PC-9 (cell line): ENCODE data around the gene SLC25A24. TPM values are rescaled to one million over a fixed set of nuclear protein-coding genes. Genes with fewer than 3 reads are reported as not detected.

Experiments
- BruUV-seq: library from RNA; stranded (reverse); fragments of 400-500 nt; replicated peaks from 2 replicates; lab custom pipeline; 2021; lab: Mats Ljungman, UMichigan
- CTCF ChIA-PET: fragments of 300-600 bp; sonication (Branson Sonifier 250); formaldehyde crosslinking; loops from one replicate; lab custom pipeline; 2022; ENCODE audit warnings: antibody characterized with exemption; lab: Charles Lee
- POLR2A ChIA-PET: fragments of 300-600 bp; sonication (Branson Sonifier 250); formaldehyde crosslinking; loops from one replicate; lab custom pipeline; 2022; ENCODE audit warnings: antibody characterized with exemption; ENCODE audit not compliant: unreplicated experiment; lab: Charles Lee
- DNase-seq, 2 experiments: peaks; one replicate each; pipeline versions ENCODE4 v3.0.0 to v3.0.0-alpha.2; 2015 to 2022; ENCODE audit warnings: mixed read lengths in 1 of 2
- H2AFZ ChIP-seq: fragments of 200-600 bp; sonication (generic); 2 replicates; pipeline ENCODE4 v1.8.1; 2017; ENCODE audit warnings: antibody characterized with exemption
- H3F3A ChIP-seq: fragments of 200-600 bp; sonication (generic); 2 replicates; pipeline ENCODE4 v1.8.1; 2017; ENCODE audit warnings: antibody characterized with exemption, mild to moderate bottlenecking, low read depth; ENCODE audit not compliant: insufficient read depth
- H3K27ac ChIP-seq: fragments of 200-600 bp; sonication (generic); 2 replicates; pipeline ENCODE4 v1.6.1; 2016; ENCODE audit warnings: mixed run types
- H3K27me3 ChIP-seq: fragments of 200-600 bp; sonication (generic); 2 replicates; pipeline ENCODE4 v1.6.1; 2016; ENCODE audit warnings: low read depth, mixed run types; ENCODE audit not compliant: insufficient read depth
- H3K36me3 ChIP-seq: fragments of 200-600 bp; sonication (generic); 2 replicates; pipeline ENCODE4 v1.6.1; 2016; ENCODE audit warnings: low read depth, mixed run types
- H3K4me1 ChIP-seq: fragments of 200-600 bp; sonication (generic); replicated peaks from 2 replicates; pipeline ENCODE4 v1.6.1; 2016; ENCODE audit warnings: mixed run types; ENCODE audit not compliant: insufficient read depth
- H3K4me2 ChIP-seq: fragments of 200-600 bp; sonication (generic); 2 replicates; pipeline ENCODE4 v1.6.1; 2017; ENCODE audit warnings: mixed run types
- H3K4me3 ChIP-seq: fragments of 200-600 bp; sonication (generic); 2 replicates; pipeline ENCODE4 v1.6.1; 2016; ENCODE audit warnings: mixed run types
- H3K79me2 ChIP-seq: fragments of 200-600 bp; sonication (generic); 2 replicates; pipeline ENCODE4 v1.6.1; 2017; ENCODE audit warnings: low read depth, mixed run types
- H3K9me2 ChIP-seq: fragments of 200-600 bp; sonication (generic); 2 replicates; pipeline ENCODE4 v1.8.1; 2017; ENCODE audit warnings: mild to moderate bottlenecking; ENCODE audit not compliant: insufficient read depth
- H3K9me3 ChIP-seq: fragments of 200-600 bp; sonication (generic); 2 replicates; pipeline ENCODE4 v1.8.1; 2016; ENCODE audit warnings: low read depth; ENCODE audit not compliant: insufficient read depth
- H4K20me1 ChIP-seq: fragments of 200-600 bp; sonication (generic); 2 replicates; pipeline ENCODE4 v1.8.1; 2017; ENCODE audit not compliant: insufficient read depth
- EZH2 ChIP-seq: fragments of 200-600 bp; sonication (generic); IDR thresholded peaks from 2 replicates; pipeline ENCODE4 v1.8.0; 2017; ENCODE audit warnings: antibody characterized with exemption, low read depth
- intact Hi-C: fragments of 100-400 bp; cut with micrococcal nuclease; formaldehyde crosslinking; loops from one replicate; pipeline ENCODE4 v1.10.0; 2022; ENCODE audit not compliant: unreplicated experiment
- total RNA-seq: library from RNA; stranded (reverse); gene quantifications from 2 replicates; pipeline ENCODE4 v1.2.3, GENCODE V29; 2021
- TF ChIP-seq, protein P1 (sequence below): fragments of 200-600 bp; sonication (generic); conservative IDR thresholded peaks from 2 replicates; pipeline ENCODE4 v1.6.1; 2017; ENCODE audit warnings: mixed run types, antibody characterized with exemption, mild to moderate bottlenecking, moderate library complexity

SLC25A24 gene
- total RNA-seq, 1 experiment from 2014 or later: 60.5 TPM

DNA sequence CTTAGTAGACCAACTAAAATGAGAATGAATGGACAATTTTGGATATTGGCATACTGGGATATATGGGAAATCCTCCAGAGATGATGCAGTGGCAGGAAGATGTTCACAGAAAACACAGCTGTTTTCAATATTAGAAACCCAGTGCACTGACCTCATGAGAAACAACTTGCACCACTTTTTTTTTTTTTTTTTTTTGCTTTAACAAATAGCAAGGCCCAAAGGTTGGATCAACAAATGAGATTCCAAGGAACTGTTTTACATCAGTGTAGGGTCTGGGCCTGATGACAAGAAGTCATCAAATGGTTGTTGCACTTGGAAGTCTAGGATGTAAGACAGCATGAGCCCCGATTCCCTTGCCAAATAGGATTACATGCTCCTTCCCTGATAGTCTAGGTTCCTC, 110.7 kb downstream of the SLC25A24 start:
- POLR2A ChIA-PET: no interaction called here

DNA sequence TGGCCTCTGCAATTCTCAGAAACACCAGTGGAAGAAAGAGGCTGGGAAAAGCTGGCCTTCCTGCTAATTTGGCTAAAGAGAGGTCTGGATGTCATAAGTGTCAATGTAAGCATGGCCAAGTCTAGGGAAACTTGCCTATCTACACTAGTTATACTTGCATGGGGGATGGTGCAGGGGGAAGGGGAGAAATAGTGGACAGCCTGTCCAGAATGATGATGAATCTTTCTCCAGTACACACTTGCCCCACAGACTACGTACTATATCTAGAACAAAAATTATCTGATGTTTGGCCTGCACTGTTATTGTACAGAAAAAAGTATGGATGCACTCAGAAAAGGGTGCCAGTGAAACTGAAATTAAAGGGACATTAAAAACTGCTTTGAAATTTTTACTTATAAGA, 114.5 kb downstream of the SLC25A24 start:
- ChIA-PET CTCF (no interaction called here), POLR2A (no interaction called here)
- Histone ChIP-seq H3K4me1 (no peaks in the 10 kb centered on the region), H3K9me3 (no peaks in the 10 kb centered on the region), H3K27me3 (no peaks in the 10 kb centered on the region), H3K79me2 (no peaks in the 10 kb centered on the region), H3K9me2 (no peaks in the 10 kb centered on the region), H4K20me1 (no peaks in the 10 kb centered on the region), H2AFZ (no peak overlapping the region), H3K27ac (no peak overlapping the region), H3K4me2 (no peak overlapping the region), H3K4me3 (no peak overlapping the region), H3F3A (no peaks in the 10 kb centered on the region), H3K36me3 (no peaks in the 10 kb centered on the region)
- no peak for DNase-seq
- BruUV-seq: no TSS peak
- TF ChIP-seq EZH2: no peak
- TF ChIP-seq, protein P1, sequence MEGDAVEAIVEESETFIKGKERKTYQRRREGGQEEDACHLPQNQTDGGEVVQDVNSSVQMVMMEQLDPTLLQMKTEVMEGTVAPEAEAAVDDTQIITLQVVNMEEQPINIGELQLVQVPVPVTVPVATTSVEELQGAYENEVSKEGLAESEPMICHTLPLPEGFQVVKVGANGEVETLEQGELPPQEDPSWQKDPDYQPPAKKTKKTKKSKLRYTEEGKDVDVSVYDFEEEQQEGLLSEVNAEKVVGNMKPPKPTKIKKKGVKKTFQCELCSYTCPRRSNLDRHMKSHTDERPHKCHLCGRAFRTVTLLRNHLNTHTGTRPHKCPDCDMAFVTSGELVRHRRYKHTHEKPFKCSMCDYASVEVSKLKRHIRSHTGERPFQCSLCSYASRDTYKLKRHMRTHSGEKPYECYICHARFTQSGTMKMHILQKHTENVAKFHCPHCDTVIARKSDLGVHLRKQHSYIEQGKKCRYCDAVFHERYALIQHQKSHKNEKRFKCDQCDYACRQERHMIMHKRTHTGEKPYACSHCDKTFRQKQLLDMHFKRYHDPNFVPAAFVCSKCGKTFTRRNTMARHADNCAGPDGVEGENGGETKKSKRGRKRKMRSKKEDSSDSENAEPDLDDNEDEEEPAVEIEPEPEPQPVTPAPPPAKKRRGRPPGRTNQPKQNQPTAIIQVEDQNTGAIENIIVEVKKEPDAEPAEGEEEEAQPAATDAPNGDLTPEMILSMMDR: no peak
- intact Hi-C loops: no loop called here

More for the DNA sequence above, 110.7 kb downstream of the SLC25A24 start:
- Histone ChIP-seq H3K36me3 (no peaks in the 10 kb centered on the region), H3K27me3 (no peaks in the 10 kb centered on the region), H2AFZ (no peak overlapping the region), H3F3A (no peaks in the 10 kb centered on the region), H3K4me2 (no peak overlapping the region), H3K4me3 (no peak overlapping the region), H3K9me2 (no peaks in the 10 kb centered on the region; the same call in 1 of the 2 replicates), H3K27ac (no peak overlapping the region), H4K20me1 (no peaks in the 10 kb centered on the region), H3K79me2 (no peaks in the 10 kb centered on the region), H3K9me3 (no peaks in the 10 kb centered on the region), H3K4me1 (no peaks in the 10 kb centered on the region)
- DNase-seq: no peak
- no TSS peak for BruUV-seq
- CTCF ChIA-PET: no interaction called here
- intact Hi-C loops: no loop called here
- no peak for TF ChIP-seq EZH2
- TF ChIP-seq, protein P1: no peak

DNA sequence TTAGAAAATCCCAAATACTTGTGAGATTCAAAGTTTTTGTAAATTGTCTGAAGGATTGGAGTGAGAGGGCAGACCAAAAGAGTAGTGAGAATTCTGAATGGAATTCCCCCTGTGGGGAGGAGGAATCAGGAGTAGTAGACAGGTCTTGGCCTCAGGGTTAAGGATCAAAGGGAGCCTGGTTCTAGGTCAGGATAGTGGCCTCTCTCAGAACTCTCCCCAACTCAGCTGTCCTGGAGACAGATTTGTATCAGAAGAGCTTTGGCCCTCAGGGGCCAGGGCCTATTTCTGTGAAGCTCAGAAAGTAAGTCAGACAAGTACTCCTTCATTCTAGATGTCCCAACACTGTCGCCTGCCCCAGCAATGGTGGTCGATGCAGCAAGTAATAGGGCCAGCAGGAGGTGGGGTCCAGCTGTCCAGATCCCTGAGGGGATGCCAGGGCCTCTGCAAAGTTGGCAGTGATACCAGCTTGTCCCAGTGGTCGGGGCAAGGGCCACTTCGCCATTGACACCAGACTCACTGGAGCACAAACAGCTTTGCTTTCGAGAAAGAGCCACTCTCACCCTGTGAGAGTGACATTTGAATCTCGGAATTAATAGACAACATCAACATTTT, 115.2 kb downstream of the SLC25A24 start:
- TF ChIP-seq, protein P1: no peak
- no peak for TF ChIP-seq EZH2
- intact Hi-C loops: no loop called here

More for the DNA sequence above, 115.2 kb downstream of the SLC25A24 start:
- no peak for DNase-seq
- Histone ChIP-seq H3K4me1 (no peaks in the 10 kb centered on the region), H3K27me3 (no peaks in the 10 kb centered on the region), H3F3A (no peaks in the 10 kb centered on the region), H3K27ac (no peak overlapping the region), H3K4me3 (no peak overlapping the region), H3K9me2 (no peaks in the 10 kb centered on the region), H3K4me2 (no peak overlapping the region), H3K36me3 (no peaks in the 10 kb centered on the region), H2AFZ (no peak overlapping the region), H3K9me3 (no peaks in the 10 kb centered on the region), H4K20me1 (no peaks in the 10 kb centered on the region), H3K79me2 (no peaks in the 10 kb centered on the region)
- POLR2A ChIA-PET: no interaction called here
- no TSS peak for BruUV-seq
- CTCF ChIA-PET: no interaction called here

Other genes with a start within 250 kb of the SLC25A24 start
- gene VAV3, start 235.2 kb downstream of the SLC25A24 start, total RNA-seq: 0.63 and 1.7 TPM in 2 replicates
- gene NBPF4, start 43.7 kb upstream of the SLC25A24 start, total RNA-seq: 0.68 and 0.70 TPM in 2 replicates
- 0.94 TPM in 1 of 2 replicates, not detected in the other for gene NBPF6, start 250.0 kb upstream of the SLC25A24 start, total RNA-seq